Brain microvascular endothelial cell (primary cell): ENCODE measurements around the gene DEGS1.

Source experiments
- DNase-seq: peaks from one replicate; pipeline ENCODE4 v3.0.0-alpha.2; 2020
- H3K27ac ChIP-seq: fragments of 250-450 bp; sonication (Bioruptor Pico); 2 replicates; pipeline ENCODE4 v1.5.1; 2020; ENCODE audit warnings: mild to moderate bottlenecking, moderate library complexity
- H3K27me3 ChIP-seq: fragments of 250-450 bp; sonication (Bioruptor Pico); replicated peaks from 2 replicates; pipeline ENCODE4 v1.5.1; 2020; ENCODE audit warnings: mild to moderate bottlenecking
- H3K36me3 ChIP-seq: fragments of 250-450 bp; sonication (Bioruptor Pico); replicated peaks from 2 replicates; pipeline ENCODE4 v1.5.1; 2020; ENCODE audit warnings: mild to moderate bottlenecking
- H3K4me3 ChIP-seq: 2 replicates; pipeline ENCODE4 v1.5.1; 2011; ENCODE audit warnings: low read depth, mild to moderate bottlenecking, control low read depth, low read length, moderate library complexity
- CTCF ChIP-seq: IDR thresholded peaks from 2 replicates; pipeline ENCODE4 v1.5.1; 2011; ENCODE audit warnings: low read depth, mild to moderate bottlenecking, moderate library complexity, low read length, control low read depth, inconsistent platforms; ENCODE audit errors: missing control alignments
- in situ Hi-C: cut with HindIII; loops from 2 replicates; pipeline ENCODE4 v1.10.0; 2017; ENCODE audit warnings: low sequenced_read_pairs, low pct_ligation_motif_present

DEGS1 gene

GRCh38 chr1:224149709-224150108 is 33.3 kb upstream of the DEGS1 start:
- Histone ChIP-seq H3K27ac (no peak overlapping the region), H3K4me3 (no peak overlapping the region), H3K27me3 (no peaks in the 10 kb centered on the region), H3K36me3 (peaks cover 4% of the 10 kb centered on the region)
- in situ Hi-C loops, result no loop called here
- TF ChIP-seq CTCF, result no peak
- DNase-seq, result no peak

GRCh38 chr1:224151117-224151516 is 31.9 kb upstream of the DEGS1 start:
- Histone ChIP-seq H3K4me3 (no peak overlapping the region), H3K27me3 (no peaks in the 10 kb centered on the region), H3K27ac (no peak overlapping the region), H3K36me3 (no peaks in the 10 kb centered on the region)
- TF ChIP-seq CTCF, result no peak
- in situ Hi-C loops, result no loop called here
- DNase-seq, result no peak

- no peak for DNase-seq
- Histone ChIP-seq H3K4me3 (no peak overlapping the region), H3K36me3 (peaks cover 17% of the 10 kb centered on the region), H3K27ac (no peak overlapping the region), H3K27me3 (no peaks in the 10 kb centered on the region)
- TF ChIP-seq CTCF, result no peak
- in situ Hi-C loops, result no loop called here
Observed at GRCh38 chr1:224157316-224157715, 25.7 kb upstream of the DEGS1 start.

- no peak overlapping the region for H3K4me3 ChIP-seq
- in situ Hi-C loops, result no loop called here
- no peak for DNase-seq
- H3K36me3 ChIP-seq, result peaks cover 17% of the 10 kb centered on the region
- no peak overlapping the region for H3K27ac ChIP-seq
- no peaks in the 10 kb centered on the region for H3K27me3 ChIP-seq
- no peak for TF ChIP-seq CTCF
Observed at GRCh38 chr1:224159541-224159940, 23.5 kb upstream of the DEGS1 start.

GRCh38 chr1:224160171-224160682 is 22.8 kb upstream of the DEGS1 start:
- DNase-seq, result no peak
- no peak overlapping the region for H3K4me3 ChIP-seq
- no peaks in the 10 kb centered on the region for H3K27me3 ChIP-seq
- H3K27ac ChIP-seq, result no peak overlapping the region
- in situ Hi-C loops, result no loop called here
- H3K36me3 ChIP-seq, result peaks cover 17% of the 10 kb centered on the region
- no peak for TF ChIP-seq CTCF

GRCh38 chr1:224162768-224163167 is 20.3 kb upstream of the DEGS1 start:
- no peak for TF ChIP-seq CTCF
- in situ Hi-C loops, result no loop called here
- Histone ChIP-seq H3K4me3 (no peak overlapping the region), H3K27ac (no peak overlapping the region), H3K27me3 (no peaks in the 10 kb centered on the region), H3K36me3 (peaks cover 10% of the 10 kb centered on the region)
- no peak for DNase-seq
